Regular cardiac myocyte (primary cell): ENCODE data around the gene NPVF. TPM values are rescaled to one million over a fixed set of nuclear protein-coding genes. Genes with fewer than 3 reads are reported as not detected.

Source experiments
- total RNA-seq: library from RNA; depleted of rRNA; stranded (reverse); fragments of >200 nt; gene quantifications from 2 replicates; pipeline ENCODE4 v1.2.3, GENCODE V29; 2014

Gene NPVF, protein sequence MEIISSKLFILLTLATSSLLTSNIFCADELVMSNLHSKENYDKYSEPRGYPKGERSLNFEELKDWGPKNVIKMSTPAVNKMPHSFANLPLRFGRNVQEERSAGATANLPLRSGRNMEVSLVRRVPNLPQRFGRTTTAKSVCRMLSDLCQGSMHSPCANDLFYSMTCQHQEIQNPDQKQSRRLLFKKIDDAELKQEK
- not detected in 2 replicates for total RNA-seq

DNA sequence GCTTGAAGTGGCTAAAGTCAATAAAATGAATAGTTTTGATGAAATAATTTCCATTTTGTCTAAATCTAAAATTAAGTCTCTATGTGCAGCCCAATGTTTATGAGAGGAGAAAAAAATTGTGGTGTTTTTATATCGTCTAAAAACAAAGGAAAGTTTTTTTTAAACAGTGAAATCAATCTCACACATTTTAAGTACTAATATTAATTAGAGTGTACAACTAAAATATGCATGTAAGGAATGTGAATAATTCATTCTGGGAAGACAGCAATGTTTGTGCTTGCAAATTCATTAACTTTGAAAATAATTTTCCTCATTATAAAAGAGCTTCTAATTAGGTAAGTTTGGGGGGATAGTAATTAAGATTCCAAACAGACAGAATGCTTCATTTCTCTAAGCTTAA lies at the start of gene NPVF:
Gene NPVF, minus strand, starts transcription at position 101 of the 400 bp plus-strand sequence. Its CDS starts 47 bp downstream, at position 54.

Other genes with a start within 250 kb of the NPVF start
- gene OSBPL3, start 248.3 kb downstream of the NPVF start, total RNA-seq: 16.1 and 19.4 TPM in 2 replicates
- 28.2 and 62.1 TPM in 2 replicates for gene CYCS, start 103.2 kb downstream of the NPVF start, total RNA-seq